Measurements from ENCODE around the gene JMJD4.

The JMJD4 gene

GRCh38 chr1:227753999-227754711 lies 19.1 kb upstream of the JMJD4 start:
- DNase-seq (ENCODE audit: low read depth in 2 of 2) = no peak

- DNase-seq (ENCODE audit: low read depth in 2 of 2) = no peak
These were observed 15.0 kb upstream of the JMJD4 start for GRCh38 chr1:227749916-227750710.

GRCh38 chr1:227749225-227749624 lies 14.1 kb upstream of the JMJD4 start:
- DNase-seq (ENCODE audit: low read depth in 2 of 2) = no peak

DNA sequence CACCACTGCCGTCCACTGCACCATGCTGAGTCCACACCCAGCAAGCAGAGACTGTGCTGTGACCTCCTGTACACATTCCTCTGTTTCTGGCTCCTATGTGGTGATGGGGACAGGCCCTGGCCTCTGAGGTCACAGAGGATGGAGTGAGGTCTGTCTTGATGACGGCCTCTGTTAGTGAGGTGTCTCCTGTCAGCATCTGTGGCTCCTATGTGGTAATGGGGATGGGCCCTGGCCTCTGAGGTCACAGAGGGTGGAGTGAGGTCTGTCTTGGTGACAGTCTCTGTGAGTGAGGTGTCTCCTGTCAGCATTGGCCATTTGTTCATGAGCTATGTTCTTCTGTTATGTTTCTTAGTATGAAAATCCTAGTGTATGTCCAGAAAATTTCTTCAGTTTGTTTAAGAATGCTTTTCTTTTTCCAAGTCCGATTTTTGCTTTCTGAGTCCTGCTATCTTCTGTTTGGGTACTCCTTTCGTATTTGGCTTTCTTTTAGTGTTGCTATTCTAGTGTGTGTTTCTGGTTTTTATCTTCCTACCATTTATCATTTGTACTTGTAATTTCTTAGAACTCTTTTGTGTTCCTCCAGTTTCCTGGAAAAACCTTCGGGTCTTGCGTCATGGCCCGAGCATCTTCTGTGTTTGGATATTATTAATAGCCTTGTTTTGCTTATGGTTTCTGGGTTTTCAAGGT lies 13.5 kb upstream of the JMJD4 start:
- no peak for DNase-seq (ENCODE audit: low read depth in 2 of 2)

DNA sequence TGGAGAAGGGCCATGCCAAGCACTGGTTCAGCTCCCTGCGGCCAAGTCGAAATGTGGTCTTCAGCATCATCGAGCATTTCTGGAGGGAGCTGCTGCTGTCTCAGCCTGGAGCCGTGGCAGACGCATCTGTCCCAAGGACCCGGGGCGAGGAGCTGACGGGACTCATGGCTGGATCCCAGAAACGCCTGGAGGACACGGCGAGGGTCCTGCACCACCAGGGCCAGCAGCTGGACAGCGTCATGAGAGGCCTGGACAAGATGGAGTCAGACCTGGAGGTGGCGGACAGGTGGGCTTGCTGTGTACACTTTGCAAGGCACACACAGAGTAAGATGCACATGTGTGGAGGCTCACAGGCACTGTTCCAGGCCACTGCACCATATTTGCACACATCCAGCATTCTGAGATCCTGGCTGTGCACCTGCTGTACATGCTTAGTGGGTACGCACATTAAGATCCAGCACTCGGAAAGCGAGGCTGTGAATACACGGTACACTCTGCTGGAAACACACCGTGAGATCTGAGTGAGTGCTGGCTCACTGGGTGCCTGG lies 12.9 kb upstream of the JMJD4 start:
- no peak for DNase-seq (ENCODE audit: low read depth in 2 of 2)

DNA sequence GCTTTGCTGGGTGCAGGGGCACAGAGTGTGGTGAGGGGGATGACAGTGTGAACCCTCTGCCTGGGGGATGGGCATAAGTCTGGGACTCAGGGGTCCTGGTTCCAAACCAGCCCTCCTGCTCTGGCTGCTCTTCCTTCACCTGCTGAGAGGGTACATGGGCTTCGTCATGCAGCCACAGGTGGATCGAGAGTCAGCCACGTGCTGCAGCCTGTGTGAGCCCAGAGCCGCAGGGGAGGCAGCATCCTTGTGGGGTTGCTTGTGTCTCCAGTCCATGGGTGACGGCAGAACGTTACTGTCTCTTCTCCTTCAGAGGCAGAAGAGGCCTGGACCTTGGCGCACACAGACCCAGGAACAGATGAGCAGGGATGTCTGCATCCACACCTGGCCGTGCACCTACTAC lies 12.3 kb upstream of the JMJD4 start:
- no peak for DNase-seq (ENCODE audit: low read depth in 2 of 2)

- no peak for DNase-seq (ENCODE audit: low read depth in 2 of 2)
These were observed 11.6 kb upstream of the JMJD4 start for GRCh38 chr1:227746676-227747075.

GRCh38 chr1:227745568-227746265 lies 10.6 kb upstream of the JMJD4 start:
- DNase-seq (ENCODE audit: low read depth in 2 of 2) = no peak

DNA sequence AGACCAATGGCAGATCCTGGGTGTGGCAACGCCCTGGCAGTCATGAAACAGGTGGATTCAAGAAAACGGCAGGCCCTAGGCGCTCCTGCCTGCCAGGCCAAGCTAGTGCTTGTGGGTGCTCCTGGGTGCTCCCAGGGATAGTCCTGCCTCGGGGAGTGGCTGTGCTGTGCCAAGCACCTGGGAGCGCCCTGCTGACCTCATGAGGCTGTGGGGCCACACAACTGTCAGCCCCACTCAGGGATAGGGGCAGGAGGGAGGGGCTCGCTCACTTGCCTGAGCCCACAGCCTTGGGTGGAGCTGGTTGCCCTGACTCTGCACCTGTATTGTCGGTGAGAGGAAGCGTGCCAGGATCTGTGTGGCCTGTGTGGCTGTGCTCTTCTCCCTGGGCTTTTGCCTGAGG lies 9.6 kb upstream of the JMJD4 start:
- no peak for DNase-seq (ENCODE audit: low read depth in 2 of 2)

DNA sequence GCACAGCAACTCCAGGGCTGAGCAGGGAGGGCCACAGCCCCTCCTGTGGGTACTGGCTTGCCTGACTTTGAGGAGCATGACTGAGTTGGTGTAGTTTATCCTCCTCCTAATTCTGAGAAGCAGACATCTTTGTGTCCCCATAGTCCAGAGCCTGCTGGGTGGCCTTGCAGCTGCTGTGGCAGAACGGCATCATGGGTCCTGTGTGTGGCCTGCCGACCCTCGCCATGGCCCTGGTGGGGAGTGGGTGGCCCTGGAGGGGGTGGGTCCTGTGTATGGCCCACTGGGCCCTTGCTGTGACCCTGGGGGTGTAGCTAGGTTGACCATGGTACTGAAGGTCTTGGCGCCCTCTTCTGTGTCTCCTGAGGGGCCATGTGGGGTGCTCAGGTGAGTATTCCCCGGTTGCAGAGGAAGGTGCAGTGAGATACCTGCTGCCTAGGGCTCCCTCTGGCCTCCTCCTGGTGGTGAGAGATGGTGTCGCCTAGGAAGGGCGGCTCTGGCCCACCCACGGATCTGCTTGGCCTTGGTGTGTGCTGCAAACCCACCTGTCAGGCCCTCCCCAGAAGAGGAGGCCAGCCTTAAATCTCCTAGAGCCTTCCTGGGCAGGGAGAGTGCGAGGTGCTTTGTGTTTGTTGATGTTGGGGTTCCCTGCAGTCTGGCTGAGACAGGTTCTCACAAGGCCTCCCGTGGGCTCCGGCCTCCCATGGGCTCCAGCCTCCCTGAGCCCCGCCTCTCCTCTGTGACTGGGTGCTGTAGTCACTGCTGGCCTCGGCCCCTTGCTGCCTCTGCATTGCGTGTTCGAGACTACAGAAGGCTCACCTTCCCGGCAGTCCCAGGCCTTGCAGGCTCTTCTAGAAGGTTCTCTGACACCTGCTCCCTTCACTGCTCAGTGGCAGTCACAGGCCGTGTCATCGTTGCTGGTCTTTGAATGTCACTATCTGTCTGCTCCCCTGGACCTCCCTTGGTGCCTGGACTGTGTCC lies 7.9 kb upstream of the JMJD4 start:
- no peak for DNase-seq (ENCODE audit: low read depth in 2 of 2)

GRCh38 chr1:227741166-227741870 lies 6.2 kb upstream of the JMJD4 start:
- no peak for DNase-seq (ENCODE audit: low read depth in 2 of 2)

GRCh38 chr1:227740401-227740960 lies 5.4 kb upstream of the JMJD4 start:
- DNase-seq (ENCODE audit: low read depth in 2 of 2) = no peak

- no peak for DNase-seq (ENCODE audit: low read depth in 2 of 2)
These were observed 4.5 kb upstream of the JMJD4 start for GRCh38 chr1:227739636-227740035.

DNA sequence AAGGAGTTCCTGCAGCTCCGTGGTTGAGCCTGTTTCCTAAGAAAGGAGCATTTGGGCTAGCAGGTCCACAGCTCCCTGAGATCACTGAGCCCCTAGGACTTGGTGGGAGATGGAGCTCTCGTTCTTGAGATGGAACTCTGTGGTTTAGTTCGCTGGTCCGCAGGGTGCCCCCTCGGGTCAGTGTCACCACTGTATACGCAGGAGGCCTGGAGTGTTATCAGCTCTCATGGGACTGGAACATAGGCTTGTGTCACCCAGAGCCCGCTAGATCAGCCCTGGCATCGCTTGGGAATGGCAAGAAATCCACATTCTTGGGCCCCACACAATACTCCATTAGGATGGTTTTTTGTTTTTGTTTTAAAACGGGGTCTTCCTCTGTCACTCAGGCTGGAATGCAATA lies 3.7 kb upstream of the JMJD4 start:
- DNase-seq (ENCODE audit: low read depth in 2 of 2) = no peak

- no peak for DNase-seq (ENCODE audit: low read depth in 2 of 2)
These were observed 1.8 kb upstream of the JMJD4 start for GRCh38 chr1:227736814-227737432.

DNA sequence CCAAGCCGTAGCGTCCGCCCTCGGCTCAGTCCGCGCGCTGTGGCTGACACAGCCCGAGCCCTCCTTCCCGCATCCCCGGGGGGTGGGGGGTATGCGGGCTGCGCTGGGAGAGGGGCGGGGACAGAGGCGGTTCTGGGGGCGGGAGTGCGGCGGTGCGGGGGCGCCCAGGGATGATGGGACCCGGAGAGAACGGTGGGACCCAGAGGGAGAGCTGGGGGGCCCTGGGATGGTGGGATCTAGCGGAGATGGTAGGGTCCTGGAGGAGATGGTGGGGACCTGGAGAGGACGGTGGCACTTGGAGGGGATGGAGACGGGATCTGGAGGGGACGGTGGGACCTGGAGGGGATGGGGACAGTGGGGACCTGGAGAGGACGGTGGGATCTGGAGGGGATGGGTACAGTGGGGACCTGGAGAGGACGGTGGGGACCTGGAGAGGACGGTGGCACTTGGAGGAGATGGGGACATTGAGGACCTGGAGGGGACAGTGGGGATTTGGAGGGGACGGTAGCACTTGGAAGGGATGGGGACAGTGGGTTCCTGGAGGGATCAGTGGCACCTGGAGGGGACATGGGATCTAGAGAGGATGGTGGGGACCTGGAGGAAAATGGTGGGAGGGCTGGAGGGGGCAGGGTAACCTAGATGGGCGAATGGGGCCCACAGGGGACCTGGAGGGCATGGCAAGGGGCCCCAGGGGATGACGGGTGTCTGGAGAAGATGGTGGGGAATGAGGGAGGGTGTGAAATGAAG lies 610 bp upstream of the JMJD4 start:
- DNase-seq (ENCODE audit: low read depth in 2 of 2) = no peak

DNA sequence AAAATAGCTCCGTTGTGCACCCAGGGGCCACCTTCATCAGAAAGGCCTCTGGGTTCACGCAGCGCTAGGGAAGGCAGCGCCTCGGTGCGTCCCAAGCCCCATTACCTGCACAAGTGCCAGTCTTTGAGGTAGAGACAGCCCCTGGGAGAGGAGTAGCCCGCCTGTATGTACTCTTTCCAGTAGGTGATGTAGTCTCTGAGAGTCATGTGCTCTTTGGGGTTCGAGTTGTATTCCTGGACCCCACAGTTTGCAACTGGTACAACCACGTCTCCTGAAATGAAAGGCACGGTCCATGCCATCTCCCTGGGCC lies 601 bp downstream of the JMJD4 start:
- no peak for DNase-seq (ENCODE audit: low read depth in 2 of 2)

- no peak for DNase-seq (ENCODE audit: low read depth in 2 of 2)
These were observed 1.2 kb downstream of the JMJD4 start for GRCh38 chr1:227733751-227734545.
